Thyroid gland (tissue), 4 donors: Measurements from ENCODE around the gene TTR. TPM values are rescaled to one million over a fixed set of nuclear protein-coding genes. Genes with fewer than 3 reads are reported as not detected.

Experiments
- DNase-seq, 2 donors: peaks; one replicate each; pipeline ENCODE4 v3.0.0-alpha.2; 2019
- H3K27ac ChIP-seq, 3 donors: fragments of 200-600 bp; sonication (generic); 1 replicate in 2 of 3; 2 replicates in 1 of 3; pipeline ENCODE4 v1.5.1; 2016 to 2019; ENCODE audit warnings: mild to moderate bottlenecking in 1 of 3, moderate library complexity in 1 of 3
- H3K27me3 ChIP-seq: fragments of 200-600 bp; sonication (generic); one replicate; pipeline ENCODE4 v1.5.1; 2019
- H3K36me3 ChIP-seq, 2 donors: fragments of 200-600 bp; sonication (generic); one replicate each; pipeline ENCODE4 v1.5.1; 2016 to 2019
- H3K4me1 ChIP-seq, 2 donors: fragments of 200-600 bp; sonication (generic); one replicate each; pipeline ENCODE4 v1.5.1; 2017 to 2019
- H3K4me3 ChIP-seq, 3 donors: fragments of 200-600 bp; sonication (generic); replicated peaks in 1 of 3; 1 replicate in 2 of 3; 2 replicates in 1 of 3; pipeline ENCODE4 v1.5.1; 2016; ENCODE audit warnings: mild to moderate bottlenecking in 1 of 3
- H3K9me3 ChIP-seq: fragments of 200-600 bp; sonication (generic); one replicate; pipeline ENCODE4 v1.5.1; 2017
- CTCF ChIP-seq, 6 experiments: fragments of 200-600 bp in 3 of 6; fragments of 450-650 bp in 3 of 6; sonication (generic) in 3 of 6; IDR thresholded peaks; one replicate each; pipeline ENCODE4 v1.5.1; 2016 to 2019; ENCODE audit warnings: antibody characterized with exemption in 6 of 6, mild to moderate bottlenecking in 2 of 6, inconsistent platforms in 1 of 6, moderate library complexity in 1 of 6
- POLR2A ChIP-seq, 2 donors: fragments of 450-650 bp; IDR thresholded peaks; one replicate each; pipeline ENCODE4 v1.6.1; 2017; ENCODE audit warnings: antibody characterized with exemption in 2 of 2, mild to moderate bottlenecking in 2 of 2, moderate library complexity in 1 of 2
- WGBS, 2 donors: methylation state at CpG; one replicate each; pipeline ENCODE4 v1.1.5; 2017; 5-methylcytosine and 5-hydroxymethylcytosine counted together
- intact Hi-C: fragments of 100-400 bp; cut with DNase I; formaldehyde crosslinking; loops from one replicate; pipeline ENCODE4 v1.15.1; 2023
- total RNA-seq, 4 donors: library from RNA; depleted of rRNA; stranded (reverse); fragments of >200 nt; gene quantifications; one replicate each; pipeline ENCODE4 v1.2.3, GENCODE V29; 2016

Gene TTR
- total RNA-seq, 4 donors from 2014 or later = not detected

- no peaks in the 10 kb centered on the region for H3K27me3 ChIP-seq
- H3K4me3 ChIP-seq = no peak overlapping the region
- no peak for DNase-seq
- no peaks in the 10 kb centered on the region for H3K4me1 ChIP-seq
- 71% methylated on average over 5 of the region's 5 CpGs for WGBS, 2 donors
- TF ChIP-seq CTCF (IDR thresholded peaks at IDR 0.05) (no peak), POLR2A (IDR thresholded peaks at IDR 0.05) (no peak)
- no peaks in the 10 kb centered on the region for H3K36me3 ChIP-seq
- H3K27ac ChIP-seq = no peak overlapping the region
- intact Hi-C loops = no loop called here
- no peaks in the 10 kb centered on the region for H3K9me3 ChIP-seq
These were observed 5.7 kb upstream of the TTR start for GRCh38 chr18:31585991-31586390.

GRCh38 chr18:31586616-31587015 is 5.1 kb upstream of the TTR start:
- Histone ChIP-seq H3K4me3 (no peak overlapping the region), H3K27me3 (no peaks in the 10 kb centered on the region), H3K9me3 (no peaks in the 10 kb centered on the region), H3K4me1 (no peaks in the 10 kb centered on the region), H3K36me3 (no peaks in the 10 kb centered on the region), H3K27ac (no peak overlapping the region)
- intact Hi-C loops = no loop called here
- no peak for DNase-seq
- TF ChIP-seq CTCF (IDR thresholded peaks at IDR 0.05) (no peak), POLR2A (IDR thresholded peaks at IDR 0.05) (no peak)
- 75 to 77% methylated on average over 5 of the region's 5 CpGs for WGBS, 2 donors

GRCh38 chr18:31587529-31587928 is 4.1 kb upstream of the TTR start:
- H3K4me1 ChIP-seq = no peaks in the 10 kb centered on the region
- no peaks in the 10 kb centered on the region for H3K36me3 ChIP-seq
- no peaks in the 10 kb centered on the region for H3K9me3 ChIP-seq
- H3K27me3 ChIP-seq = no peaks in the 10 kb centered on the region
- WGBS, 2 donors = 80 to 85% methylated on average over 4 of the region's 4 CpGs
- TF ChIP-seq CTCF (IDR thresholded peaks at IDR 0.05) = no peak
- no peak for TF ChIP-seq POLR2A (IDR thresholded peaks at IDR 0.05)
- H3K27ac ChIP-seq = no peak overlapping the region
- intact Hi-C loops = no loop called here
- H3K4me3 ChIP-seq = no peak overlapping the region
- DNase-seq = no peak

- no peak overlapping the region for H3K27ac ChIP-seq
- no peaks in the 10 kb centered on the region for H3K36me3 ChIP-seq
- TF ChIP-seq POLR2A (IDR thresholded peaks at IDR 0.05) = no peak
- TF ChIP-seq CTCF (IDR thresholded peaks at IDR 0.05) = no peak
- 90 to 93% methylated on average over 8 of the region's 8 CpGs for WGBS, 2 donors
- DNase-seq = no peak
- no peaks in the 10 kb centered on the region for H3K4me1 ChIP-seq
- no peak overlapping the region for H3K4me3 ChIP-seq
- no peaks in the 10 kb centered on the region for H3K9me3 ChIP-seq
- intact Hi-C loops = no loop called here
- H3K27me3 ChIP-seq = no peaks in the 10 kb centered on the region
These were observed 1.1 kb upstream of the TTR start for GRCh38 chr18:31590570-31590969.

GRCh38 chr18:31591113-31591512 is 564 bp upstream of the TTR start:
- no peaks in the 10 kb centered on the region for H3K27me3 ChIP-seq
- H3K9me3 ChIP-seq = no peaks in the 10 kb centered on the region
- intact Hi-C loops = no loop called here
- H3K4me3 ChIP-seq = no peak overlapping the region
- H3K4me1 ChIP-seq = no peaks in the 10 kb centered on the region
- H3K27ac ChIP-seq = no peak overlapping the region
- no peaks in the 10 kb centered on the region for H3K36me3 ChIP-seq
- 44 to 67% methylated on average over 2 of the region's 2 CpGs for WGBS, 2 donors
- DNase-seq = no peak
- TF ChIP-seq CTCF (IDR thresholded peaks at IDR 0.05) = no peak
- TF ChIP-seq POLR2A (IDR thresholded peaks at IDR 0.05) = no peak
